Measurements from ENCODE around the gene ETFA. TPM values are rescaled to one million over a fixed set of nuclear protein-coding genes. Genes with fewer than 3 reads are reported as not detected.

Gene ETFA
- total and polyA plus RNA-seq, 9 of the 15 experiments (the other 6 are each of a cell fraction or from before 2014, with no cell fraction given), result 130 to 543 (median 232) TPM

GRCh38 chr15:76175442-76175841 is 135.8 kb downstream of the ETFA start (continued):
- TF ChIP-seq MGA (IDR thresholded peaks at IDR 0.05) (no peak), BCOR (IDR thresholded peaks at IDR 0.05) (no peak), ZNF253 (CRISPR knock-in tag; conservative IDR thresholded peaks at IDR 0.05) (no peak), CCNT2 (IDR thresholded peaks at IDR 0.05; ENCODE audit: borderline replicate concordance, extremely low read depth, insufficient read length, low read depth, low read length) (no peak)
